HG03103 (cell line): ENCODE measurements around the gene TMCO2.
"Not testable (repeated sequence)": the region's sequence is repeated elsewhere in the genome, so short reads cannot be mapped to it uniquely, and the experiment has no call there.

Experiments
- ATAC-seq: cut with Tn5 transposase; IDR thresholded peaks from one replicate; pipeline ENCODE4 v1.9.1; 2021; ENCODE audit warnings: low read depth; ENCODE audit not compliant: unreplicated experiment

Gene TMCO2

GRCh38 chr1:40247655-40248054 lies at the start of gene TMCO2:
Gene TMCO2 (plus strand): TSS chr1:40247937. CDS start chr1:40247994, 57 bp downstream.
- no peak for ATAC-seq

- ATAC-seq = no peak
Observed at GRCh38 chr1:40199126-40199525, 48.6 kb upstream of the TMCO2 start.

- no peak for ATAC-seq
Observed at GRCh38 chr1:40204856-40205255, 42.9 kb upstream of the TMCO2 start.

- ATAC-seq = no peak
Observed at GRCh38 chr1:40210511-40211204, 37.1 kb upstream of the TMCO2 start.

GRCh38 chr1:40218333-40218732 lies 29.4 kb upstream of the TMCO2 start:
- ATAC-seq = no peak

GRCh38 chr1:40221471-40221905 lies 26.2 kb upstream of the TMCO2 start:
- not testable (repeated sequence) for ATAC-seq

- ATAC-seq = no peak
Observed at GRCh38 chr1:40221977-40222772, 25.6 kb upstream of the TMCO2 start.

GRCh38 chr1:40224040-40224439 lies 23.7 kb upstream of the TMCO2 start:
- no peak for ATAC-seq

- no peak for ATAC-seq
Observed at GRCh38 chr1:40226192-40226591, 21.5 kb upstream of the TMCO2 start.

- ATAC-seq = peak; percentile 87
Observed at GRCh38 chr1:40232444-40232843, 15.3 kb upstream of the TMCO2 start.

- no peak for ATAC-seq
Observed at GRCh38 chr1:40239626-40240025, 8.1 kb upstream of the TMCO2 start.

- ATAC-seq = no peak
Observed at GRCh38 chr1:40240390-40240789, 7.3 kb upstream of the TMCO2 start.

GRCh38 chr1:40241362-40241761 lies 6.4 kb upstream of the TMCO2 start:
- ATAC-seq = peak; percentile 31

- no peak for ATAC-seq
Observed at GRCh38 chr1:40243351-40243750, 4.4 kb upstream of the TMCO2 start.

- ATAC-seq = no peak
Observed at GRCh38 chr1:40244138-40244744, 3.5 kb upstream of the TMCO2 start.

GRCh38 chr1:40245686-40246085 lies 2.1 kb upstream of the TMCO2 start:
- ATAC-seq = no peak

GRCh38 chr1:40248412-40248811 lies 675 bp downstream of the TMCO2 start:
- no peak for ATAC-seq

GRCh38 chr1:40251456-40251855 lies 3.7 kb downstream of the TMCO2 start:
- ATAC-seq = no peak

- ATAC-seq = no peak
Observed at GRCh38 chr1:40252601-40253000, 4.9 kb downstream of the TMCO2 start.

- no peak for ATAC-seq
Observed at GRCh38 chr1:40255231-40255630, 7.5 kb downstream of the TMCO2 start.

GRCh38 chr1:40256401-40257084 lies 8.8 kb downstream of the TMCO2 start:
- no peak for ATAC-seq
